Measurements from ENCODE around the gene CAPN9.

GRCh38 chr1:230737622-230738262 lies 9.4 kb upstream of the CAPN9 start:
- TF ChIP-seq CTCF (IDR thresholded peaks at IDR 0.05) (no peak), POLR2A (IDR thresholded peaks at IDR 0.05) (no peak)

All from tibial nerve (tissue), 3 donors.